ENCODE results near the gene TDRD9.

TDRD9 gene

GRCh38 chr14:104049576-104050240 lies 121.5 kb downstream of the TDRD9 start:
- TF ChIP-seq, protein P1, sequence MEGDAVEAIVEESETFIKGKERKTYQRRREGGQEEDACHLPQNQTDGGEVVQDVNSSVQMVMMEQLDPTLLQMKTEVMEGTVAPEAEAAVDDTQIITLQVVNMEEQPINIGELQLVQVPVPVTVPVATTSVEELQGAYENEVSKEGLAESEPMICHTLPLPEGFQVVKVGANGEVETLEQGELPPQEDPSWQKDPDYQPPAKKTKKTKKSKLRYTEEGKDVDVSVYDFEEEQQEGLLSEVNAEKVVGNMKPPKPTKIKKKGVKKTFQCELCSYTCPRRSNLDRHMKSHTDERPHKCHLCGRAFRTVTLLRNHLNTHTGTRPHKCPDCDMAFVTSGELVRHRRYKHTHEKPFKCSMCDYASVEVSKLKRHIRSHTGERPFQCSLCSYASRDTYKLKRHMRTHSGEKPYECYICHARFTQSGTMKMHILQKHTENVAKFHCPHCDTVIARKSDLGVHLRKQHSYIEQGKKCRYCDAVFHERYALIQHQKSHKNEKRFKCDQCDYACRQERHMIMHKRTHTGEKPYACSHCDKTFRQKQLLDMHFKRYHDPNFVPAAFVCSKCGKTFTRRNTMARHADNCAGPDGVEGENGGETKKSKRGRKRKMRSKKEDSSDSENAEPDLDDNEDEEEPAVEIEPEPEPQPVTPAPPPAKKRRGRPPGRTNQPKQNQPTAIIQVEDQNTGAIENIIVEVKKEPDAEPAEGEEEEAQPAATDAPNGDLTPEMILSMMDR (IDR thresholded peaks at IDR 0.05): no peak
- no peak for DNase-seq (ENCODE audit: low spot score)
- Histone ChIP-seq H3K4me3 (no peak overlapping the region), H3K27ac (no peak overlapping the region)

DNA sequence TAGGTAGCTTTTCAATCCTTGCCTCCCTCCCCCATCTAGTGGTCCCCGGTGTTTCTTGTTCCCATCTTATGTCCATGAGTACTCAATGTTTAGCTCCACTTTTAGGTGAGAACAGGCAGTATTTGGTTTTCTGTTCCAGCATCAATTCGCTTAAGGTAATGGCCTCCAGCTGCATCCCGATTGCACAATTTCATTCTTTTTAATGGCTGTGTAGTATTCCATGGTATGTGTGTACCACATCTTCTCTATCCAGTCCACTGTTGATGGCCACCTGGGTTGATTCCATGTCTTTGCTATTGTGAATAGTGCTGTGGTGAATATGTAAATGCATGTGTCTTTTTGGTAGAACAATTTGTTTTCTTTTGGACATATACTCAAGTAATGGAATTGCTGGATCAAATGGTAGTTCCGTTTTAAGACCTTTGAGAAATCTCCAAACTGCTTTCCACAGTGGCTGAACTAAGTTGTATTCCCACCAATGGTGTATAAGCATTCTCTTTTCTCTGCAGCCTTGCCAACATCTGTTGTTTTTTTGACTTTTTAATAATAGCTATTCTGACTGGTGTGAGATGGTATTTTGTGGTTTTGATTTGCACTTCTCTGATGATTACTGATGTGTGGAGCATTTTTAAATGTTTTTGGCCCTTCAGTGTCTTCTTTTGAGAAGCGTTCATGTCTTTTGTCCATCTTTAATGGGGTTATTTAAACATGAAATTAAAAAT lies 123.0 kb downstream of the TDRD9 start:
- Histone ChIP-seq H3K4me3 (no peak overlapping the region), H3K27ac (no peak overlapping the region)
- TF ChIP-seq, protein P1 (IDR thresholded peaks at IDR 0.05): no peak
- no peak for DNase-seq (ENCODE audit: low spot score)

DNA sequence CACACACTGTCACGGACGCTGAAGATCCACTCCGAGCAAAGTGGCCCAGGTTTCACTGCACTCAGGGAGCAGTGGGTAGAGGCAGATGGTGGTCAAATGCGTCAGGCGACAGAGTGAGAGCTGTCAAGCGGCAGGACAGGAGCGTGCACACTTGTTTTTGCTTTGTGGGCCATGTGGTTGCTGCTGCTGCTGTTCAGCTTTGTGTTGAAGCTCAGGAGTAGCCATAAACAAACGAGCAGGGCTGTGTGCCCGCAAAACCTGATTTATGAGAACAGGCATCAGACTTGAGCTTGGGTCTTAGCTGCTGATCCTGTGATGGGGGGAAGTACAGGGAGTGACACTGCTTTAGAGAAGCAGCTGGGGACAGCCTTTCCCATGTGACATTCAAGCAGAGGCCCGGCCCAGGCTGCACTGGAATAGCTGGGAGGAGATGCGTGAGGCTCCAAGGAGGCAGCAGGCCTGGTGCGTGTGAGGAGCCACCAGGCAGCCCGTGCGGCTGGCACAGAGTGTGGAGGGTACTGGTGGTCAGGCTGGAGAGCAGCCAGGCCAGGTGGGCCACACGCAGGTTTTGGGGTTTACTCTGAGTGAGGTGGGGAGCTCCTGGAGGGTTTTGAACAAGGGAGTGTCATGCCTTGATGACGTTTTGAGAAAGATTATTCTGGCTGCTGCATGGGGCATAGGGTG lies 126.1 kb downstream of the TDRD9 start:
- TF ChIP-seq, protein P1 (IDR thresholded peaks at IDR 0.05): no peak
- DNase-seq (ENCODE audit: low spot score): no peak
- Histone ChIP-seq H3K4me3 (no peak overlapping the region), H3K27ac (no peak overlapping the region)

DNA sequence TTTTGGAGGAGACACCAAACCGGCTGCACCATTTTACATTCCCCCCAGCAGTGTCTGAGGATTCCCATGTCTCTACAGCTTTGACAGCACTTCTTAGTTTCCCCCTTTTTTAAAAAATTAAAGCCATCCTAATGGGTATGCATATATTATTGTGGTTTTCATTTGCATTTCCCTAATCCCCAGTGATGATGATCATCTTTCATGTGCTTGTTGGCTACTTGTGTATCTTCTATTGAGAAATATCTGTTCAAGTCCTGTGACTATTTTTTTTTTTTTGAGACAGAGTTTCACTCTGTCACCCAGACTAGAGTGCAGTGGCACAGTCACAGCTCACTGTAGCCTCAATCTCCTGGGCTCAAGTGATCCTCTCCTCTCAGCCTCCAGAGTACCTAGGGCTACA lies 134.0 kb downstream of the TDRD9 start:
- TF ChIP-seq, protein P1 (IDR thresholded peaks at IDR 0.05): no peak
- H3K4me3 ChIP-seq: no peak overlapping the region
- no peak for DNase-seq (ENCODE audit: low spot score)
- no peak overlapping the region for H3K27ac ChIP-seq

GRCh38 chr14:104064003-104064402 lies 135.7 kb downstream of the TDRD9 start:
- TF ChIP-seq, protein P1 (IDR thresholded peaks at IDR 0.05): no peak
- H3K27ac ChIP-seq: no peak overlapping the region
- no peak for DNase-seq (ENCODE audit: low spot score)
- no peak overlapping the region for H3K4me3 ChIP-seq

- DNase-seq (ENCODE audit: low spot score): no peak
- no peak overlapping the region for H3K4me3 ChIP-seq
- H3K27ac ChIP-seq: no peak overlapping the region
- TF ChIP-seq, protein P1 (IDR thresholded peaks at IDR 0.05): no peak
Measured at GRCh38 chr14:104066279-104066678, 138.0 kb downstream of the TDRD9 start.
